AG10803 (cell line): Measurements from ENCODE around the gene IFIT1.

Source experiments
- DNase-seq: peaks from one replicate; pipeline ENCODE4 v3.0.0; 2010; ENCODE audit warnings: low read depth
- H3K4me3 ChIP-seq: 2 replicates; pipeline ENCODE4 v1.5.1; 2011; ENCODE audit warnings: mild to moderate bottlenecking, low read length, control low read depth
- CTCF ChIP-seq: conservative IDR thresholded peaks from 2 replicates; pipeline ENCODE4 v1.5.1; 2011; ENCODE audit warnings: mild to moderate bottlenecking, low read length, control low read depth, inconsistent platforms

IFIT1 gene

DNA sequence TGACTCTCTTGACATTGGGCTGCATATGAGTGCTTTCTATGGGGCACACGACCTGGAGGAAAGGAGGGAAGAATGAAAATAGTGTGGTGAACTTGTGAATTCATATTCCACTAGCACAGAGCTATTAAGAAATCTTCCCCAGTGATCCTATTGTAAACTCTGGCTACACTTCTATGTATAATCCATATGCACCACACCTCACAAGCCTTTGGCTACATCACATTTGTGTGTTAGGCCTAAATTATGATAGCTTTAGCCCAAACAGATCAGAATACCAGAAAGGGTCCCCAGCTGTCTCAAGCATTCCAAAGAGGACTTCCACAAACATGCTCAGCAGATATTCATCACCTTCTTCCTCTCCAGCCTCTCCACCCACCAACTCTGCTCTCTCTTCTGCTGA lies 24.3 kb upstream of the IFIT1 start:
- no peak for DNase-seq
- no peak overlapping the region for H3K4me3 ChIP-seq
- no peak for TF ChIP-seq CTCF

GRCh38 chr10:89369156-89370105 lies 23.0 kb upstream of the IFIT1 start:
- peak; percentile 72 for TF ChIP-seq CTCF
- peak; percentile 70 for DNase-seq

GRCh38 chr10:89371079-89371478 lies 21.3 kb upstream of the IFIT1 start:
- DNase-seq = no peak
- H3K4me3 ChIP-seq = no peak overlapping the region
- no peak for TF ChIP-seq CTCF

More at GRCh38 chr10:89369156-89370105, 23.0 kb upstream of the IFIT1 start:
- H3K4me3 ChIP-seq = no peak overlapping the region

- no peak for TF ChIP-seq CTCF
- no peak overlapping the region for H3K4me3 ChIP-seq
- DNase-seq = no peak
These were observed 20.4 kb upstream of the IFIT1 start for GRCh38 chr10:89371987-89372386.

DNA sequence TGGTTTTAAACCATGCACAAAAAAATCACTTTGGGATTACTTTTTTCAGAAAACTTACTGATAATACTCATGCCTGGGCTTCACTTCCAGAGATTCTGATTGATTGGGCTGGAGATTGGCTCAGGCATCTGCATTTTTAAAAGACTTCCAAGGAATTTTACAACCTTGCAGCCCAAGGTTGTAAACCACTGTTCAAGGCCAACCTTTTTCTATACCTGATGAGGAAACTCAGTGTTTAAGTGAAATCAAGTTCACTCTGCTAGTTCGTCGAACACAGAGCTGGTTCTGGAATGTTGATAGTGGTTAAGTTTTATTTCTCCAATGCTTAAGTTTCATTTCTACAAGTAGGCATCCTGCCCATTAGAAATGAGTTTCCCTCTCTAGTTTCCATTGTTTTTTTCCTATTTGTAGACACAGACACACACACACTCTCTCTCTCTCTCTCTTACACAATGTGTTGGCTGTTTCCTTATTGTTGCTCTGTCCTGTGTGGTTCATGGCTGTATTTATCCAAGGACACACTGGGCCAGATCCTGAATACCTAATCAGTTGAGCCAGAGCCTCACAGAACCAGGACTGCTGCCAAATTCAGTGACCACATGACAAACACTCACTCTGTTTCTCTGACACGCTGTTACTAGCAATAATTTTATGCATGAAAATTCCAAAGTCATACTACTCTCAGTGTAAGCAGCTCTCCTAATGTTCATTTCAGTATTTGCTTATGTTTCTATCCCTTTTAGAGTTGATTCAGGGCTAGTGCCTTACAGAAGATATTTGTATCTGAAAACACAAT lies 18.3 kb upstream of the IFIT1 start:
- DNase-seq = peak; percentile 99
- peak overlapping the region; percentile 3; the same call in 1 of the 2 replicates for H3K4me3 ChIP-seq
- no peak for TF ChIP-seq CTCF

DNA sequence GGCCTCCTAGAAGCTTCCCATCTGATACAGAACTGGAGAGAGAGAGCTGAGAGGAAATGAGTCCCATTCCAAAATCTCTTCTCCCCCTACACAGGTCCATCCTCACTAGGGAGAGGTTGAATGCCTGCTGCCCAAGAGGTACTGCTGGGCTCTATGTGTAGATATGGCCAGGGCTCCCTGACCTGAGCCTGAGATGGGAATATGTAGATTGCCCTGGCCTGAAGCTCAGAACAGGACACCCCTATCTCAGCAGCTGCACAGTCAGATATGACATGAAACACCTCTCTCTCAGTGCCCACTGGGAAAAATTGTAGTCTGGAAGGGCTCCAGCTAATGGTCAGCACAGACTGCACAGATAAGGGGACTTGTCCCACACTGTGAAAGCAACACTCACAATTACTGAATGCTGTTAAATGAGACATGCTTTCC lies 17.7 kb upstream of the IFIT1 start:
- DNase-seq = no peak

More for the DNA sequence above, 17.7 kb upstream of the IFIT1 start:
- no peak overlapping the region for H3K4me3 ChIP-seq
- TF ChIP-seq CTCF = no peak
